Endothelial cell of umbilical vein (primary cell): Measurements from ENCODE around the gene BIRC2. TPM values are rescaled to one million over a fixed set of nuclear protein-coding genes. Genes with fewer than 3 reads are reported as not detected.

ENCODE experiments used
- BruUV-seq: library from RNA; stranded (reverse); fragments of 400-500 nt; replicated peaks from 2 replicates; lab custom pipeline; 2021; lab: Mats Ljungman, UMichigan
- CTCF ChIA-PET: fragments of 300-600, 350-600 bp; sonication (Branson Sonifier 250); formaldehyde crosslinking; loops from one replicate; lab custom pipeline; 2021; ENCODE audit warnings: antibody characterized with exemption, inconsistent platforms; lab: Charles Lee
- POLR2A ChIA-PET: fragments of 300-600, 350-600 bp; sonication (Branson Sonifier 250); formaldehyde crosslinking; loops from one replicate; lab custom pipeline; 2021; ENCODE audit warnings: antibody characterized with exemption, inconsistent platforms; lab: Charles Lee
- DNase-seq: peaks from one replicate; pipeline ENCODE4 v3.0.0-alpha.2; 2011; ENCODE audit warnings: low read depth, low spot score
- FAIRE-seq: peaks from 2 replicates; lab custom pipeline; 2011; peaks lifted over from hg19 to GRCh38; lab: Jason Lieb, UNC
- H2AFZ ChIP-seq: 2 replicates; pipeline ENCODE4 v1.6.0; 2012; ENCODE audit warnings: low read depth, low read length, control low read depth, inconsistent platforms
- H3K27ac ChIP-seq: 2 replicates; pipeline ENCODE4 v1.5.1; 2011; ENCODE audit warnings: low read depth, mild to moderate bottlenecking, control low read depth, low read length, moderate library complexity; ENCODE audit not compliant: insufficient read depth
- H3K27me3 ChIP-seq, 2 experiments: 2 replicates each; pipeline versions ENCODE4 v1.6.0 to v1.6.1; 2011; ENCODE audit warnings: low read length in 2 of 2, mixed read lengths in 1 of 2; ENCODE audit not compliant: control insufficient read depth in 2 of 2, insufficient read depth in 2 of 2
- H3K36me3 ChIP-seq, 2 experiments: 2 replicates in 1 of 2; 3 replicates in 1 of 2; pipeline ENCODE4 v1.5.1; 2011; ENCODE audit warnings: low read length in 2 of 2, mild to moderate bottlenecking in 1 of 2, moderate library complexity in 1 of 2; ENCODE audit not compliant: control insufficient read depth in 2 of 2, insufficient read depth in 2 of 2; ENCODE audit errors: extremely low read depth in 1 of 2
- H3K4me1 ChIP-seq: 3 replicates; pipeline ENCODE4 v1.5.1; 2011; ENCODE audit warnings: mild to moderate bottlenecking, low read length; ENCODE audit not compliant: control insufficient read depth, insufficient read depth; ENCODE audit errors: extremely low read depth
- H3K4me2 ChIP-seq: 2 replicates; pipeline ENCODE4 v1.6.1; 2011; ENCODE audit warnings: low read length, control low read depth, mixed read lengths; ENCODE audit not compliant: insufficient read depth
- H3K4me3 ChIP-seq, 3 experiments: fragments of 200-600 bp in 1 of 3; sonication (generic), shearing (Covaris generic) in 1 of 3; replicated peaks in 1 of 3; 2 replicates each; pipeline ENCODE4 v1.5.1; 2011 to 2016; ENCODE audit warnings: control low read depth in 3 of 3, low read length in 3 of 3, mild to moderate bottlenecking in 2 of 3, inconsistent platforms in 1 of 3, low read depth in 1 of 3, moderate library complexity in 1 of 3; ENCODE audit not compliant: insufficient read depth in 1 of 3
- H3K79me2 ChIP-seq: 2 replicates; pipeline ENCODE4 v1.6.0; 2012; ENCODE audit warnings: low read length, inconsistent platforms; ENCODE audit not compliant: control insufficient read depth, insufficient read depth
- H3K9ac ChIP-seq: replicated peaks from 2 replicates; pipeline ENCODE3; 2011; ENCODE audit warnings: low read length, control low read depth; ENCODE audit not compliant: insufficient read depth; ENCODE audit errors: extremely low read depth
- H3K9me1 ChIP-seq: replicated peaks from 3 replicates; pipeline ENCODE4 v1.6.0; 2011; ENCODE audit warnings: mild to moderate bottlenecking, low read length; ENCODE audit not compliant: control insufficient read depth, insufficient read depth; ENCODE audit errors: extremely low read depth
- H3K9me3 ChIP-seq: replicated peaks from 2 replicates; pipeline ENCODE4 v1.5.1; 2012; ENCODE audit warnings: low read length, inconsistent platforms; ENCODE audit not compliant: control insufficient read depth, insufficient read depth
- H4K20me1 ChIP-seq: replicated peaks from 2 replicates; pipeline ENCODE3; 2011; ENCODE audit warnings: mild to moderate bottlenecking, low read length; ENCODE audit not compliant: control insufficient read depth, insufficient read depth; ENCODE audit errors: extremely low read depth
- CTCF ChIP-seq, 2 donors: IDR thresholded peaks; 1 replicate in 1 of 2; 2 replicates in 1 of 2; pipeline ENCODE4 v1.5.1; 2011; ENCODE audit warnings: low read length in 2 of 2, mild to moderate bottlenecking in 2 of 2, moderate library complexity in 2 of 2, control low read depth in 1 of 2, inconsistent platforms in 1 of 2, low read depth in 1 of 2; ENCODE audit not compliant: insufficient read depth in 1 of 2; ENCODE audit errors: extremely low read depth in 1 of 2
- EZH2 ChIP-seq: IDR thresholded peaks from 2 replicates; pipeline ENCODE4 v1.6.1; 2012; ENCODE audit warnings: borderline replicate concordance, low read depth, mild to moderate bottlenecking, moderate library complexity, low read length, inconsistent platforms; ENCODE audit not compliant: severe bottlenecking
- FOS ChIP-seq: IDR thresholded peaks from 2 replicates; pipeline ENCODE4 v1.6.1; 2011; ENCODE audit warnings: mild to moderate bottlenecking, low read length, moderate library complexity, borderline replicate concordance; ENCODE audit not compliant: insufficient read depth
- GATA2 ChIP-seq: IDR thresholded peaks from 2 replicates; pipeline ENCODE4 v1.7.0; 2011; ENCODE audit warnings: low read depth, mild to moderate bottlenecking, moderate library complexity, mixed read lengths, low read length; ENCODE audit not compliant: insufficient read length, insufficient read depth
- JUN ChIP-seq: IDR thresholded peaks from 2 replicates; pipeline ENCODE4 v1.6.1; 2011; ENCODE audit warnings: borderline replicate concordance, low read depth; ENCODE audit not compliant: insufficient read length, insufficient read depth
- MAX ChIP-seq: IDR thresholded peaks from 2 replicates; pipeline ENCODE4 v1.6.1; 2011; ENCODE audit not compliant: insufficient read depth, insufficient read length
- MYC ChIP-seq: IDR thresholded peaks from one replicate; pipeline ENCODE4 v1.6.1; 2011; ENCODE audit warnings: mild to moderate bottlenecking, low read depth, low read length
- POLR2A ChIP-seq: IDR thresholded peaks from 2 replicates; pipeline ENCODE4 v1.6.1; 2012; ENCODE audit warnings: low read depth, mild to moderate bottlenecking, control low read depth, low read length
- POLR2AphosphoS5 ChIP-seq: IDR thresholded peaks from 2 replicates; pipeline ENCODE4 v1.6.1; 2012; ENCODE audit warnings: low read depth, mild to moderate bottlenecking, control low read depth, low read length, moderate library complexity; ENCODE audit not compliant: insufficient read depth
- dilution Hi-C: fragments of 300-500 bp; cut with MboI; formaldehyde crosslinking; loops from one replicate; pipeline ENCODE4 v1.15.0; 2019; ENCODE audit warnings: low sequenced_read_pairs; ENCODE audit not compliant: extremely low pct_ligation_motif_present
- intact Hi-C: fragments of 100-400 bp; cut with micrococcal nuclease; formaldehyde crosslinking; loops from one replicate; pipeline ENCODE4 v1.10.0; 2022
- polyA plus RNA-seq, 4 experiments: library from polyadenylated mRNA; depleted of rRNA in 3 of 4; stranded (reverse) in 3 of 4; unstranded in 1 of 4; fragments of >200 nt; gene quantifications; 2 replicates each; pipeline versions ENCODE4 v1.2.1 to v1.2.3, GENCODE V29; 2011 to 2012; ENCODE audit warnings: missing spikeins in 1 of 4
- total RNA-seq: library from RNA; stranded (reverse); gene quantifications from 2 replicates; pipeline ENCODE4 v1.2.3, GENCODE V29; 2021

Gene BIRC2
- total and polyA plus RNA-seq, 2 donors (not counting 3 experiments of a cell fraction or from before 2014, with no cell fraction given) = 42.8 to 47.3 TPM

GRCh38 chr11:102313238-102313940, 33.6 kb upstream of the BIRC2 start:
- Histone ChIP-seq H3K4me2 (peak overlapping the region; percentile 90), H3K9me1 (no peaks in the 10 kb centered on the region), H3K27ac (peak overlapping the region; percentile 36), H3K9ac (no peak overlapping the region), H3K4me3 (peak overlapping the region in 2 of 3 experiments; percentile 13 to 52), H3K36me3 (no peaks in the 10 kb centered on the region), H3K4me1 (peaks cover 6% of the 10 kb centered on the region), H4K20me1 (no peaks in the 10 kb centered on the region), H2AFZ (peak overlapping the region; percentile 86), H3K9me3 (no peaks in the 10 kb centered on the region), H3K27me3 (no peaks in the 10 kb centered on the region), H3K79me2 (no peaks in the 10 kb centered on the region)
- intact Hi-C loops = no loop called here
- peak; percentile 50 for FAIRE-seq
- peak; percentile 13 for DNase-seq
- BruUV-seq = no TSS peak
- ChIA-PET POLR2A (no interaction called here), CTCF (interaction anchor here (0.7 to 6.6 kb wide), 4 partner anchors 19 to 300 kb away, joined by 3 to 29 read pairs (median 8); no protein-coding TSS in a partner anchor)
- no peak for TF ChIP-seq POLR2AphosphoS5
- TF ChIP-seq MAX = no peak
- no peak for TF ChIP-seq JUN
- no peak for TF ChIP-seq FOS
- TF ChIP-seq MYC = no peak
- no peak for TF ChIP-seq CTCF (IDR thresholded peaks at IDR 0.05; ENCODE audit: extremely low read depth in 1 of 2, insufficient read depth in 1 of 2, low read depth in 1 of 2, low read length in 2 of 2)
- no peak for TF ChIP-seq POLR2A
- no peak for TF ChIP-seq EZH2
- no peak for TF ChIP-seq GATA2
- dilution Hi-C loops = no loop called here
